ENCODE measurements around the gene MTAP.

The MTAP gene

GRCh38 chr9:21853414-21853813, 51.0 kb downstream of the MTAP start:
- no peak for DNase-seq (ENCODE audit: low read depth)

DNA sequence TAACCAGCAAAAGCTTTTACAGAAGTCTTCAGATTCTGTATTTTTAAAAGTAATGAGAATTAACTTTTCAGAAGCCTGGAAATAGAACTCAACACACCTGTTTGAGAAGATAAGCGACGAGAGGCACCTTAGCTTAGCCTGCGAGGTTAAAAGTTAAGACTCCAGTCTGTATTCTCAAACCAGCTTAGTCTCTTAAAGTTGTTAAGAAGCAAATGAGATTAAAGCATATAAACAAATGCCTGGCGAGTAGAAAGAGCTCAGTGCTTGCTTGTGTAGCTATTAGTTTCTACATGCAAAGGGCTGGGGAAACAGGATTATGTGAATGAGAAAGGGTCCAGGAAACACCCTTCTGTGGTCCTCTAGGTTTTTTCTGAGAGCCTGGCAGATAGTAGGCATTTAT, 51.7 kb downstream of the MTAP start:
- no peak for DNase-seq (ENCODE audit: low read depth)

GRCh38 chr9:21854594-21854993, 52.2 kb downstream of the MTAP start:
- DNase-seq (ENCODE audit: low read depth) = peak; percentile 94

DNA sequence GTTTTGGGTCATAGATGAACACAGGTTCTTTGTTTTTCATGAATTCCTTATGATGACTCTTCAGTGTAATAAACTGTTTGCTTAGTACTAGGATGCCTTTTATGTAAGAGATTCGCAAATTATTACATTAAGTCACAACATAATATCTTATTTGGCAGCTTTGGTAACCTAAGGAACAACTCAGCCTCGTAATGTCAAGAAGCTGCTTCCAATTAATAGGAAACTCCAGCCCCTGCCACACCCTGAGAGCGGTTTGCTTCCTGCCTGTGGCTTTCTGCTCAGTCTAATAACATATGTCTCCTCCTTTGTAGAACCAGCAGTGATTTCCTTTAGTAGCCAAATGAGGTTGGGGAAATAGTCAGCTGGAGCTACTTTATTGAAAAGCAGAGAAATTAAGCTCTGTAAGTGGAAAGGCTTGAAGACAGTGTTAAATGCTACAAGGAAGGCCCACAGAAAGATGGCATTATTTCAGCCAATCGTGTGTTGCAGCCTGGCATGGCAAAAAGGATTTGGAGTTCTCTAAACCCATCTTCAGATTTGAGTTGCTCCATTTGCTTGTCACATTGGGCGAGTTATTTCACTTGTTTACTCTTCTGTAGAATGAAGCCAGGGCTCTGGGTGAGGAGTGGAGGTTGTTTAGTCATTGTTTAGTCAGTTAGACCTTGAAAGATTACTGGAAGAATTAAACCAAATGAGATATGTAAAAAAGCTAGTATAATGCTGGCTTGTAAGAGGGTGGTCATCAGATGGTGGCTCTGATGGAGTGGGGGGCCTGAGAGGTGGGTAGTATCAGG, 54.1 kb downstream of the MTAP start:
- DNase-seq (ENCODE audit: low read depth) = no peak

- no peak for DNase-seq (ENCODE audit: low read depth)
Measured at GRCh38 chr9:21862871-21863270, 60.4 kb downstream of the MTAP start.

- DNase-seq (ENCODE audit: low read depth) = no peak
Measured at GRCh38 chr9:21864505-21864904, 62.1 kb downstream of the MTAP start.

DNA sequence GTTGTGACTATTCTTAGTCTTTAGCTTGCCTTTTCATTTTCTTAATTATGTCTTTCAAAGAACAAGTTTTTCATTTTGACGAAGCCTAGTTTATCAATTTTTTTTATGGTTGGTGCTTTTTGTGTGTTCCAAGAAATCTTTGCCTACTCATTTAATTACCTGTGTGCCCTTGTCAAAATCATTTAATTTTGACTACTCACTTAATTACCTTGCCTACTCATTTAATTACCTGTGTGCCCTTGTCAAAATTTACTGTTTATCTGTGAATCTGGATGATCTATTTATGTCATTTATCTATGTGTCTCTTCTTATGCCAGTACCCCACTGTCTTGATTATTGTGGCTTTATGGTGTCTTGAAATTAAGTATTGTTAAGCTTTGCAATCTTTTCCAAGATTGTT, 63.9 kb downstream of the MTAP start:
- DNase-seq (ENCODE audit: low read depth) = no peak

DNA sequence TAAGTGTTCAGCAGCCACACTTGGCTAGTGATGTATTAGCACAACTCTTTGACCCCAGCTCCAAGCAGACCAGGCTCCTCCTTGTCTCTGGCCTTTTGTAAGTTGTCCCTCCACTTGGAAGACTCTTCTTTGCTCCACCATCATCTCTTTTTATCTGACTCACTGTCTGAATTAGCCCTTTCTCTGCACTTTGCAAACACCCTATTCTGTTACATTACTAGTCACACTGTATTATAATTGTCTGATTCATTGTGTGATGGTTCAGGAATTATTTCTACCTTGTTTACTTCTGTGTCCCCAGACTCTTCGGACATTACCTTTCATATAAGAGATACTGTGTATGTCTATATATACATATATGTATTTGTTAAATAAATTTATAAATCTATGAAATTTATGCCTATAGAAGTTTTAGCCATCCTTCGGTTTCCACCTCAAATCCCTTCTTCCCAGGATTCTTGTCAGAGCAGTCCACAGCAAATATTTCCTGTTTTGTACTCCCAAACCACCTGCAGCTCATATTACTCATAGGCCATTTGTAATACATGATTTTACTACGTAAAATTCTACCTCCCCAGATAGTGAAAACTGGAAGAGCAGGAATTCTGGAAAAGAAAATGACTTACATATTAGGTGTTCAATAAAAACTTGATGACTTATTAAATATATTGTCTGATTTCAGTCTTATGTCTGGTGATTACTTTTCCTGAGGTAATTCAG, 69.0 kb downstream of the MTAP start:
- DNase-seq (ENCODE audit: low read depth) = no peak

DNA sequence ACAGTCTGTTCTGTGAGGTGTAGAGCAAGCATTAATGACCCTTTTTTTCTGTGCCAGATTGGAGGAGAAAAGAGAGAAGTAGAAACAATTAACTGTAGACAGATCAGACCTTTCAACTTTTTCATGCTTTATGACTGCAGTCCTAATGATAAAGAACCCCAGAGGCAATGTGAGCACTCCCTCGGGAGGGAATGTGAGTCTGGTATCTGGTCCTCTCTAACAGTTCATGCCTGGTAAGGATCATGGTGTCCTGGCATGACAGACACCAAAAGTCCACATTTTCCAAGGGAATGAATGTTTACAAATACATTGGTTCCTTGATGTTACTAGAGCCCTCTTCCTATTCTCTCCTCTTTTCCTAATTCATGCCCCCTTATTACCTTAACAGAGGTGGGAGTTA, 70.3 kb downstream of the MTAP start:
- no peak for DNase-seq (ENCODE audit: low read depth)

- peak; percentile 69 for DNase-seq (ENCODE audit: low read depth)
Measured at GRCh38 chr9:21873540-21874221, 71.2 kb downstream of the MTAP start.

DNA sequence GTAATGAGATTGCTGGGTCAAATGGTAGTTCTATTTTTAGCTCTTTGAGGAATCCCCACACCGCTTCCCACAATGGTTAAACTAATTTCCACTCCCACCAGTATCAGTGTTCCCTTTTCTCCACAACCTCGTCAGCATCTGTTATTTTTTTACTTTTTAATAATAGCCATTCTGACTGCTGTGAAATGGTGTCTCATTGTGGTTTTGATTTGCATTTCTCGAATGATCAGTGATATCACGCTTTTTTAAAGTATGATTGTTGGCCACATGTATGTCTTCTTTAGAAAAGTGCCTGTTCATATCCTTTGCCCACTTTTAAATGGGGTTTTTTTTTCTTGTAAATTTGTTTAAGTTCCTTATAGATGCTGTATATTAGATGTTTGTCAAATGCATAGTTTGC, 73.5 kb downstream of the MTAP start:
- DNase-seq (ENCODE audit: low read depth) = no peak

DNA sequence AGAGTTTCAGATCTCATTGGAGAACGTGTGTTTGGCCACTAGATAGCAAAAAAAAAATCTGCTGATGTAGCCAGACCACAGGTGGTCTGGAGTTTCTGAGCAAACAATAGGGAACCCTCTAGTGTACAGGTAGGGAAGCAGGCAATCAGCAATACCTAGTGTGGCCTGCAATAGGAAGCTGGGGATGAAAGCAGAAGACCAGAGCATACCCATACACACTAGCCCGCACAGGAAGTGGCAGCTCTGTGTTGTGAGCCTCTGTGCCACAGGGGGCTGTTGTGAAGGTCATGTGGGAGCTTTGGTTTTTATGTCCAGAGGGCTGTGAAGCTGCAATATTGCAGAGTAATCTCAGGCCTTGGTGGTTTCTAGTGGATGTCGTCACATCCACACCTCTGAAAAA, 81.2 kb downstream of the MTAP start:
- no peak for DNase-seq (ENCODE audit: low read depth)

- no peak for DNase-seq (ENCODE audit: low read depth)
Measured at GRCh38 chr9:21889673-21890072, 87.2 kb downstream of the MTAP start.

DNA sequence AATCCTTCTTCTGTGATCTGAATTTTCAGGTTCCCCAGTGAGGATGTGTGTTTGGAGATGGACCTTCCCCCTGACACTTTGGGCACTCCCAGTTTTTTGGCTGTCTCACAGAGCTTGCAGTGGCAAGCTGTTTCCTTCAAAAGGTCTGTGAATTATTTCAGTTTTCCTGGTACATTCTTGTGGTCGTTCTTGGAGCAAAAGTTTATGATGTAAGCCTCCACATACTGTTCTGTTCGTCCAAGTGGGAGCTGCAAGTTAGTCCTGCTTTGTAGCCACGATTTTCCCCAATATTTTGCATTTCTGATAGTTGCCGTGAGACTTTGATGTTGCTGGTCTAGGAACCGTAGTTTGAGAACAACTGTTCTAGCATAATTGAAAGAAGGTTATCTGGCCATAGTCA, 88.3 kb downstream of the MTAP start:
- DNase-seq (ENCODE audit: low read depth) = no peak

DNA sequence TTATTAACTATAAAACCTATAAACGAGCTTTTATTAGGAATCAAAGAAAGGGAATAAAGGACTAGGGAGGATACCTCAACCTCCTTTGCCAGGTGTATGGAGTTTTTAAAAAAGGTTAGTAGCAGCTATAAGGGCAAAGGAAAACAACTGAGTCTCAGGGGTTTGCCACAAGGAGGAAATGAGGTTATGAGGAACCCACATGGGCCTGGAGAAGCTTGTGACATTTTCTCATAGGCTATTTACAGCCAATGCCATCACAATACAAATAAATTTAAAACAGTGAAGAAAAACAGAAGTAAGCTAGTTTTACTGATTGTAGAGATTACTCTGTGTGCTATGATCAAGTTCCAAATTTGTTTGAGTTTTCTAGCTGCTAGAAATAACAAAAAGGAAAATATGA, 99.1 kb downstream of the MTAP start:
- no peak for DNase-seq (ENCODE audit: low read depth)

GRCh38 chr9:21902136-21902535, 99.7 kb downstream of the MTAP start:
- DNase-seq (ENCODE audit: low read depth) = no peak

DNA sequence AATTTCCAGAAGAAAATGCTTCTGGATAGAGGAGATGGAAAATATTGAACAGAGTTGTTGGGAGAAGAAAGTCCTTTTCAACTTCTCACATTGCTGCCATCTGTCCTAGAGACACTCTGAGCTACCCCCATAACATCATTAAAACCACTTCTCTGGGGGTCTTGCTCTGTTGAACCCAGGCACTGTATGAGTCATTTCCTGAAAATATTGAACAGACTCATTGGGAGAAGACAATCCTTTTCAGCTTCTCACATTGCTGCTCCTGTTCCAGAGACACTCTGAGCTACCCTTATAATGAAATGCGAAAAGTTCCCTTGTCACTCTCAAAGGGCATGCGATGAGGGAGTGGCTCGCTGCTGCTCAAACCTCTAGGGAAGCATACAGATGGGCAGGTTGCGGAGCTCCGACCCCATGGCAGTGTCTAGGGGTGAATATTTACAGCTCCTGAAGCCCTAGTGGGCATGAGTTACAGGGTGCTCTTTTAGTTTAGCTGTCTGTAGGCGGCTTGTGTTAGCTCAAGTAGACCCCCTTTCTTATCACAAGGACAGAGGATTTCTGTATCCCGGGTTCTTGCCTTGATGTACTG, 101.0 kb downstream of the MTAP start:
- no peak for DNase-seq (ENCODE audit: low read depth)

DNA sequence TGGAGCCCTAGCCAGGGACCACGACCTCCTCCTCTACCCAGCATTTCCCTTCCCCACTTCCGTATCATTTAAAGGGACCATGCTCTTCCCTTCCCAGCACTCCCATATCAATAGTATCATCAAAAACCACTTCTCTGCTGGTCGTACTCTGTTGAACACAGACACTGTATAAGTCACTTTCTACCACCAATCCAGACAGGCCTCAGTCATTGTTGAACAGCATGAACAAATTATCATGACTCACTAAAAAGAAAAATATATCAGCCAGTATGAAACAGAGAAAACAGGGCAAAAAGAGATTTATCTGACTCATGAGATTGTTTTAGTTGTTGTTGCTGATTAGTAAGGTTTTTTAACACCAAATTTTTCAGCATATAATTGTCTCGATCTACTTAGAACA, 101.9 kb downstream of the MTAP start:
- no peak for DNase-seq (ENCODE audit: low read depth)

- no peak for DNase-seq (ENCODE audit: low read depth)
Measured at GRCh38 chr9:21904776-21905175, 102.3 kb downstream of the MTAP start.

GRCh38 chr9:21906213-21906612, 103.8 kb downstream of the MTAP start:
- no peak for DNase-seq (ENCODE audit: low read depth)

GRCh38 chr9:21906881-21907280, 104.4 kb downstream of the MTAP start:
- peak; percentile 77 for DNase-seq (ENCODE audit: low read depth)
